ENCODE data around the gene FERMT1. TPM values are rescaled to one million over a fixed set of nuclear protein-coding genes. Genes with fewer than 3 reads are reported as not detected.
"Not testable (repeated sequence)": the region's sequence is repeated elsewhere in the genome, so short reads cannot be mapped to it uniquely, and the experiment has no call there.

FERMT1 gene
- polyA plus RNA-seq, 4 donors, result 3.2 to 27.2 (median 16.3) TPM

DNA sequence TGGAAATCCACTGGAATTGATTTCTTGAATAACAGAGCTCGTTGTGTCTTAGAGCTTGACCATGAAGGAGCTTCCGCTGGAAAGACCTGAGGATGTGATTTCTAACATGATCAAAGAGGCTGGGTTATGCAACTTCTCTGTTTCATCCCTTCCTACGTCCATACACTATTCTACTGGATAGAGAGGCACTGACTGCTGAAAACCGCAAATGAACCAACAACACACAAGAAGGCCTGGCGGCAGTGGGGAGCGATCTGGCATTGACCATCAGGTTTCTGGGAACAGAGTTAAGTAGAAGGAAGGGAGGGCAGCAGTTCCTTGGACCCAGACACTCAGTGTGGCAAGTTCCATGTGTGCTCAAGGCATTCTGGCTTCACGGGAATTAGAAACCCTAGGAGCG, 82.3 kb downstream of the FERMT1 start:
- Histone ChIP-seq H3K4me3 (ENCODE audit: low read depth in 1 of 3, low read length in 3 of 3) (no peak overlapping the region), H3K27me3 (ENCODE audit: control insufficient read depth in 3 of 3, insufficient read depth in 3 of 3, low read length in 3 of 3) (no peaks in the 10 kb centered on the region), H3K27ac (ENCODE audit: low read depth in 1 of 3, low read length in 2 of 3) (no peak overlapping the region), H3K4me1 (ENCODE audit: control insufficient read depth in 3 of 3, insufficient read depth in 2 of 3, low read depth in 1 of 3, low read length in 2 of 3) (no peaks in the 10 kb centered on the region), H3K36me3 (ENCODE audit: control insufficient read depth in 3 of 3, insufficient read depth in 2 of 3, low read depth in 1 of 3, low read length in 3 of 3) (peaks cover 13 to 47% (median 28%) of the 10 kb centered on the region in 3 donors), H3K9me3 (ENCODE audit: control insufficient read depth in 2 of 2, insufficient read depth in 1 of 2, low read depth in 1 of 2, low read length in 1 of 2) (no peaks in the 10 kb centered on the region)
- DNase-seq, result no peak
- no peak for FAIRE-seq
- 94% methylated on average over 8 of the region's 8 CpGs for WGBS, 3 donors

GRCh38 chr20:6039766-6040165, 83.1 kb downstream of the FERMT1 start:
- WGBS, 3 donors, result 89 to 96% (median 93%) methylated on average over 5 of the region's 5 CpGs
- Histone ChIP-seq H3K4me3 (ENCODE audit: low read depth in 1 of 3, low read length in 3 of 3) (no peak overlapping the region), H3K9me3 (ENCODE audit: control insufficient read depth in 2 of 2, insufficient read depth in 1 of 2, low read depth in 1 of 2, low read length in 1 of 2) (no peaks in the 10 kb centered on the region), H3K27ac (ENCODE audit: low read depth in 1 of 3, low read length in 2 of 3) (no peak overlapping the region), H3K36me3 (ENCODE audit: control insufficient read depth in 3 of 3, insufficient read depth in 2 of 3, low read depth in 1 of 3, low read length in 3 of 3) (peaks cover 13 to 48% (median 29%) of the 10 kb centered on the region in 3 donors), H3K27me3 (ENCODE audit: control insufficient read depth in 3 of 3, insufficient read depth in 3 of 3, low read length in 3 of 3) (no peaks in the 10 kb centered on the region), H3K4me1 (ENCODE audit: control insufficient read depth in 3 of 3, insufficient read depth in 2 of 3, low read depth in 1 of 3, low read length in 2 of 3) (no peaks in the 10 kb centered on the region)
- DNase-seq, result no peak
- FAIRE-seq, result no peak

GRCh38 chr20:6038256-6038655, 84.6 kb downstream of the FERMT1 start:
- no peaks in the 10 kb centered on the region for H3K9me3 ChIP-seq (ENCODE audit: control insufficient read depth in 2 of 2, insufficient read depth in 1 of 2, low read depth in 1 of 2, low read length in 1 of 2)
- H3K36me3 ChIP-seq (ENCODE audit: control insufficient read depth in 3 of 3, insufficient read depth in 2 of 3, low read depth in 1 of 3, low read length in 3 of 3), result peaks cover 22 to 46% (median 41%) of the 10 kb centered on the region in 3 donors
- DNase-seq, result no peak
- no peaks in the 10 kb centered on the region for H3K27me3 ChIP-seq (ENCODE audit: control insufficient read depth in 3 of 3, insufficient read depth in 3 of 3, low read length in 3 of 3)
- WGBS, 3 donors, result 90 to 98% (median 95%) methylated on average over 3 of the region's 3 CpGs
- no peak overlapping the region for H3K27ac ChIP-seq (ENCODE audit: low read depth in 1 of 3, low read length in 2 of 3)
- H3K4me3 ChIP-seq (ENCODE audit: low read depth in 1 of 3, low read length in 3 of 3), result no peak overlapping the region
- no peak for FAIRE-seq
- no peaks in the 10 kb centered on the region for H3K4me1 ChIP-seq (ENCODE audit: control insufficient read depth in 3 of 3, insufficient read depth in 2 of 3, low read depth in 1 of 3, low read length in 2 of 3)

GRCh38 chr20:6037082-6037481, 85.7 kb downstream of the FERMT1 start:
- H3K4me3 ChIP-seq (ENCODE audit: low read depth in 1 of 3, low read length in 3 of 3), result no peak overlapping the region
- no peaks in the 10 kb centered on the region for H3K4me1 ChIP-seq (ENCODE audit: control insufficient read depth in 3 of 3, insufficient read depth in 2 of 3, low read depth in 1 of 3, low read length in 2 of 3)
- H3K9me3 ChIP-seq (ENCODE audit: control insufficient read depth in 2 of 2, insufficient read depth in 1 of 2, low read depth in 1 of 2, low read length in 1 of 2), result no peaks in the 10 kb centered on the region
- peaks cover 26 to 46% (median 37%) of the 10 kb centered on the region in 3 donors for H3K36me3 ChIP-seq (ENCODE audit: control insufficient read depth in 3 of 3, insufficient read depth in 2 of 3, low read depth in 1 of 3, low read length in 3 of 3)
- no peaks in the 10 kb centered on the region for H3K27me3 ChIP-seq (ENCODE audit: control insufficient read depth in 3 of 3, insufficient read depth in 3 of 3, low read length in 3 of 3)
- 60 to 83% (median 68%) methylated on average over 1 of the region's 1 CpG for WGBS, 3 donors
- H3K27ac ChIP-seq (ENCODE audit: low read depth in 1 of 3, low read length in 2 of 3), result no peak overlapping the region
- no peak for FAIRE-seq
- no peak for DNase-seq

DNA sequence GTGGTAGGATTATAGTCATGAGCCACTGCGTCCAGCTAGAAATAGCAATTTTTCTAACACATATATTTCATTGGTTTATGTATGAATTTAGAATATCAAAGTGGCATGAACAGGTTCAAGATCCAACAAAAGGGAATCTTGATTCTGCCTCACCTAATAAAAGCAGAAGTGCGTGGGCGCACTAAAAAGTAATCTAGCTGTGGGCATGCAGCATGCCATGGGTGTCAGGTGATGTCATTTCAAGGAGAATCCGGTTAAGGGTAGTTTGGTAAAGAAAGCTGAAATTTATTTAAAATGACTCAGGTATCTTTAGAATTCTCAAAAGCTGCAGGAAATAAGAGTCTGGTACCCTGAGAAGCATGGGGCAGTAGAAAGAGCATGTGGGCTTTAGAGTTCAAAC, 86.6 kb downstream of the FERMT1 start:
- no peak for DNase-seq
- 96 to 98% (median 98%) methylated on average over 4 of the region's 4 CpGs for WGBS, 3 donors
- H3K27me3 ChIP-seq (ENCODE audit: control insufficient read depth in 3 of 3, insufficient read depth in 3 of 3, low read length in 3 of 3), result no peaks in the 10 kb centered on the region
- H3K4me3 ChIP-seq (ENCODE audit: low read depth in 1 of 3, low read length in 3 of 3), result no peak overlapping the region
- H3K36me3 ChIP-seq (ENCODE audit: control insufficient read depth in 3 of 3, insufficient read depth in 2 of 3, low read depth in 1 of 3, low read length in 3 of 3), result peaks cover 22 to 37% (median 33%) of the 10 kb centered on the region in 3 donors
- H3K4me1 ChIP-seq (ENCODE audit: control insufficient read depth in 3 of 3, insufficient read depth in 2 of 3, low read depth in 1 of 3, low read length in 2 of 3), result no peaks in the 10 kb centered on the region
- H3K27ac ChIP-seq (ENCODE audit: low read depth in 1 of 3, low read length in 2 of 3), result no peak overlapping the region
- H3K9me3 ChIP-seq (ENCODE audit: control insufficient read depth in 2 of 2, insufficient read depth in 1 of 2, low read depth in 1 of 2, low read length in 1 of 2), result no peaks in the 10 kb centered on the region
- FAIRE-seq, result no peak

GRCh38 chr20:6034134-6034969, 88.5 kb downstream of the FERMT1 start:
- Histone ChIP-seq H3K27ac (ENCODE audit: low read depth in 1 of 3, low read length in 2 of 3) (no peak overlapping the region), H3K36me3 (ENCODE audit: control insufficient read depth in 3 of 3, insufficient read depth in 2 of 3, low read depth in 1 of 3, low read length in 3 of 3) (peaks cover 13 to 34% (median 22%) of the 10 kb centered on the region in 3 donors), H3K9me3 (ENCODE audit: control insufficient read depth in 2 of 2, insufficient read depth in 1 of 2, low read depth in 1 of 2, low read length in 1 of 2) (no peaks in the 10 kb centered on the region), H3K27me3 (ENCODE audit: control insufficient read depth in 3 of 3, insufficient read depth in 3 of 3, low read length in 3 of 3) (no peaks in the 10 kb centered on the region), H3K4me1 (ENCODE audit: control insufficient read depth in 3 of 3, insufficient read depth in 2 of 3, low read depth in 1 of 3, low read length in 2 of 3) (no peaks in the 10 kb centered on the region), H3K4me3 (ENCODE audit: low read depth in 1 of 3, low read length in 3 of 3) (no peak overlapping the region)
- FAIRE-seq, result no peak
- no peak for DNase-seq
- 57 to 74% (median 63%) methylated on average over 2 of the region's 2 CpGs for WGBS, 3 donors

DNA sequence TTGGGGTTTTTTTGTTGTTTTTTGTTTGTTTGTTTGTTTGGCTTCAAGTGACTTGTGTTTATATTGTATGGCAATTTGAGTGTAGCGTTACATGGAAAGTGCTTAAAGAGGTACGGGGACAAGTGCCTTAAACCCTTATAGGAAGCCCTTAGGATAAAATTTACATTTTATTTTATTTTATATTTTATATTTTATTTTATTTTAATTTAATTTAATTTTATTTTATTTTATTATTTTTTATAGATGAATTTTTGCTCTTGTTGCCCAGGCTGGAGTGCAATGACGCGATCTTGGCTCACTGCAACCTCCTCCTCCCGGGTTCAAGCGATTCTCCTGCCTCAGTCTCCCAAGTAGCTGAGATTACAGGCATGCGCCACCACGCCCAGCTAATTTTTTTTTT, 89.9 kb downstream of the FERMT1 start:
- FAIRE-seq; H3K9me3 ChIP-seq (ENCODE audit: control insufficient read depth in 2 of 2, insufficient read depth in 1 of 2, low read depth in 1 of 2, low read length in 1 of 2); H3K27me3 ChIP-seq (ENCODE audit: control insufficient read depth in 3 of 3, insufficient read depth in 3 of 3, low read length in 3 of 3); H3K4me3 ChIP-seq (ENCODE audit: low read depth in 1 of 3, low read length in 3 of 3); H3K27ac ChIP-seq (ENCODE audit: low read depth in 1 of 3, low read length in 2 of 3); DNase-seq; H3K4me1 ChIP-seq (ENCODE audit: control insufficient read depth in 3 of 3, insufficient read depth in 2 of 3, low read depth in 1 of 3, low read length in 2 of 3): not testable (repeated sequence)
- peaks cover 13 to 30% (median 22%) of the 10 kb centered on the region in 3 donors for H3K36me3 ChIP-seq (ENCODE audit: control insufficient read depth in 3 of 3, insufficient read depth in 2 of 3, low read depth in 1 of 3, low read length in 3 of 3)
- WGBS, 3 donors, result 91 to 96% (median 95%) methylated on average over 8 of the region's 8 CpGs

GRCh38 chr20:6030453-6031080, 92.3 kb downstream of the FERMT1 start:
- Histone ChIP-seq H3K27ac (ENCODE audit: low read depth in 1 of 3, low read length in 2 of 3) (no peak overlapping the region), H3K4me3 (ENCODE audit: low read depth in 1 of 3, low read length in 3 of 3) (no peak overlapping the region), H3K27me3 (ENCODE audit: control insufficient read depth in 3 of 3, insufficient read depth in 3 of 3, low read length in 3 of 3) (no peaks in the 10 kb centered on the region), H3K4me1 (ENCODE audit: control insufficient read depth in 3 of 3, insufficient read depth in 2 of 3, low read depth in 1 of 3, low read length in 2 of 3) (no peaks in the 10 kb centered on the region), H3K36me3 (ENCODE audit: control insufficient read depth in 3 of 3, insufficient read depth in 2 of 3, low read depth in 1 of 3, low read length in 3 of 3) (peaks cover 13 to 30% (median 18%) of the 10 kb centered on the region in 3 donors), H3K9me3 (ENCODE audit: control insufficient read depth in 2 of 2, insufficient read depth in 1 of 2, low read depth in 1 of 2, low read length in 1 of 2) (no peaks in the 10 kb centered on the region)
- 83 to 84% (median 84%) methylated on average over 6 of the region's 6 CpGs for WGBS, 3 donors
- DNase-seq (no peak), FAIRE-seq (no peak)
